ENCODE results near the gene CACNA2D4. TPM values are rescaled to one million over a fixed set of nuclear protein-coding genes. Genes with fewer than 3 reads are reported as not detected.
A peak's percentile ranks its signal among the peaks of the same experiment; 100 is the strongest.

The CACNA2D4 gene
- total and polyA plus RNA-seq, 5 donors = 1.0 to 3.0 (median 1.4) TPM

GRCh38 chr12:1835211-1836131 is 83.0 kb downstream of the CACNA2D4 start:
- peaks cover 2% of the 10 kb centered on the region for H3K4me1 ChIP-seq (ENCODE audit: control insufficient read depth, insufficient read depth, low read length)
- peak in 2 of 3 donors; percentile 6 to 26 for DNase-seq
- H3K4me3 ChIP-seq (ENCODE audit: low read length) = no peak overlapping the region
- no peak overlapping the region for H3K27ac ChIP-seq (ENCODE audit: low read length)
- H3K27me3 ChIP-seq (ENCODE audit: control insufficient read depth, insufficient read depth) = no peaks in the 10 kb centered on the region
- no peaks in the 10 kb centered on the region for H3K9me3 ChIP-seq (ENCODE audit: control insufficient read depth, low read length)
- no peak for ATAC-seq
- WGBS = 79% methylated on average over 22 of the region's 22 CpGs
- intact Hi-C loops (cut with DNase I) = no loop called here

GRCh38 chr12:1834186-1834925 is 84.1 kb downstream of the CACNA2D4 start:
- no peak for ATAC-seq
- 87% methylated on average over 34 of the region's 34 CpGs for WGBS

GRCh38 chr12:1833596-1834028 is 84.8 kb downstream of the CACNA2D4 start:
- Histone ChIP-seq H3K9me3 (ENCODE audit: control insufficient read depth, low read length) (no peaks in the 10 kb centered on the region), H3K27ac (ENCODE audit: low read length) (no peak overlapping the region), H3K4me3 (ENCODE audit: low read length) (no peak overlapping the region), H3K4me1 (ENCODE audit: control insufficient read depth, insufficient read depth, low read length) (peaks cover 2% of the 10 kb centered on the region), H3K27me3 (ENCODE audit: control insufficient read depth, insufficient read depth) (no peaks in the 10 kb centered on the region)
- ATAC-seq (no peak), DNase-seq (peak in 2 of 3 donors; percentile 0 to 3)
- 81% methylated on average over 10 of the region's 10 CpGs for WGBS
- intact Hi-C loops (cut with DNase I) = no loop called here

More at GRCh38 chr12:1834186-1834925, 84.1 kb downstream of the CACNA2D4 start:
- DNase-seq = peak in 2 of 3 donors; percentile 7 to 27
- H3K4me1 ChIP-seq (ENCODE audit: control insufficient read depth, insufficient read depth, low read length) = peaks cover 2% of the 10 kb centered on the region
- H3K27me3 ChIP-seq (ENCODE audit: control insufficient read depth, insufficient read depth) = no peaks in the 10 kb centered on the region
- no peak overlapping the region for H3K27ac ChIP-seq (ENCODE audit: low read length)
- H3K9me3 ChIP-seq (ENCODE audit: control insufficient read depth, low read length) = no peaks in the 10 kb centered on the region
- no peak overlapping the region for H3K4me3 ChIP-seq (ENCODE audit: low read length)
- intact Hi-C loops (cut with DNase I) = no loop called here

GRCh38 chr12:1832801-1833595 is 85.5 kb downstream of the CACNA2D4 start:
- H3K9me3 ChIP-seq (ENCODE audit: control insufficient read depth, low read length) = no peaks in the 10 kb centered on the region
- DNase-seq (peak in 2 of 3 donors; percentile 2 to 9), ATAC-seq (no peak)
- H3K4me3 ChIP-seq (ENCODE audit: low read length) = no peak overlapping the region
- no peaks in the 10 kb centered on the region for H3K27me3 ChIP-seq (ENCODE audit: control insufficient read depth, insufficient read depth)
- H3K27ac ChIP-seq (ENCODE audit: low read length) = no peak overlapping the region
- intact Hi-C loops (cut with DNase I) = no loop called here
- H3K4me1 ChIP-seq (ENCODE audit: control insufficient read depth, insufficient read depth, low read length) = peaks cover 2% of the 10 kb centered on the region
- 71% methylated on average over 17 of the region's 17 CpGs for WGBS

- no peaks in the 10 kb centered on the region for H3K27me3 ChIP-seq (ENCODE audit: control insufficient read depth, insufficient read depth)
- intact Hi-C loops (cut with DNase I) = no loop called here
- no peak overlapping the region for H3K27ac ChIP-seq (ENCODE audit: low read length)
- peak; percentile 55 to 82 (median 78) for DNase-seq
- peaks cover 2% of the 10 kb centered on the region for H3K4me1 ChIP-seq (ENCODE audit: control insufficient read depth, insufficient read depth, low read length)
- H3K9me3 ChIP-seq (ENCODE audit: control insufficient read depth, low read length) = no peaks in the 10 kb centered on the region
- no peak overlapping the region for H3K4me3 ChIP-seq (ENCODE audit: low read length)
- WGBS = 10% methylated on average over 34 of the region's 34 CpGs
- peak; percentile 54 to 71 for ATAC-seq
Measured at GRCh38 chr12:1830981-1831963, 87.2 kb downstream of the CACNA2D4 start.

GRCh38 chr12:1830401-1830845 is 88.0 kb downstream of the CACNA2D4 start:
- Histone ChIP-seq H3K27ac (ENCODE audit: low read length) (no peak overlapping the region), H3K4me1 (ENCODE audit: control insufficient read depth, insufficient read depth, low read length) (peaks cover 2% of the 10 kb centered on the region), H3K27me3 (ENCODE audit: control insufficient read depth, insufficient read depth) (no peaks in the 10 kb centered on the region), H3K9me3 (ENCODE audit: control insufficient read depth, low read length) (no peaks in the 10 kb centered on the region), H3K4me3 (ENCODE audit: low read length) (no peak overlapping the region)
- DNase-seq (peak in 2 of 3 donors; percentile 2 to 16), ATAC-seq (no peak)
- intact Hi-C loops (cut with DNase I) = no loop called here
- 27% methylated on average over 3 of the region's 3 CpGs for WGBS

GRCh38 chr12:1829306-1829900 is 89.0 kb downstream of the CACNA2D4 start:
- WGBS = 71% methylated on average over 11 of the region's 11 CpGs
- DNase-seq = peak in 2 of 3 donors; percentile 1 to 42
- Histone ChIP-seq H3K4me3 (ENCODE audit: low read length) (no peak overlapping the region), H3K27me3 (ENCODE audit: control insufficient read depth, insufficient read depth) (no peaks in the 10 kb centered on the region), H3K9me3 (ENCODE audit: control insufficient read depth, low read length) (no peaks in the 10 kb centered on the region), H3K27ac (ENCODE audit: low read length) (no peak overlapping the region), H3K4me1 (ENCODE audit: control insufficient read depth, insufficient read depth, low read length) (peaks cover 2% of the 10 kb centered on the region)
- no peak for ATAC-seq
- intact Hi-C loops (cut with DNase I) = no loop called here

- intact Hi-C loops (cut with DNase I) = no loop called here
- Histone ChIP-seq H3K4me3 (ENCODE audit: low read length) (no peak overlapping the region), H3K4me1 (ENCODE audit: control insufficient read depth, insufficient read depth, low read length) (peaks cover 2% of the 10 kb centered on the region), H3K27ac (ENCODE audit: low read length) (no peak overlapping the region), H3K9me3 (ENCODE audit: control insufficient read depth, low read length) (no peaks in the 10 kb centered on the region), H3K27me3 (ENCODE audit: control insufficient read depth, insufficient read depth) (no peaks in the 10 kb centered on the region)
- DNase-seq (peak in 1 of 3 donors; percentile 19), ATAC-seq (no peak)
- WGBS = 59% methylated on average over 16 of the region's 16 CpGs
Measured at GRCh38 chr12:1828856-1829255, 89.6 kb downstream of the CACNA2D4 start.

- Histone ChIP-seq H3K9me3 (ENCODE audit: control insufficient read depth, low read length) (no peaks in the 10 kb centered on the region), H3K4me3 (ENCODE audit: low read length) (no peak overlapping the region), H3K27ac (ENCODE audit: low read length) (no peak overlapping the region), H3K4me1 (ENCODE audit: control insufficient read depth, insufficient read depth, low read length) (peaks cover 2% of the 10 kb centered on the region), H3K27me3 (ENCODE audit: control insufficient read depth, insufficient read depth) (no peaks in the 10 kb centered on the region)
- ATAC-seq = no peak
- intact Hi-C loops (cut with DNase I) = no loop called here
- peak in 1 of 3 donors; percentile 54 for DNase-seq
- 86% methylated on average over 38 of the region's 38 CpGs for WGBS
Measured at GRCh38 chr12:1827826-1828805, 90.3 kb downstream of the CACNA2D4 start.

Measured in right cardiac atrium (tissue), 5 donors.